Measurements from ENCODE around the gene SCT. TPM values are rescaled to one million over a fixed set of nuclear protein-coding genes. Genes with fewer than 3 reads are reported as not detected.
A peak's percentile ranks its signal among the peaks of the same experiment; 100 is the strongest.

The SCT gene
- total and polyA plus RNA-seq, 2 donors (not counting 3 experiments of a cell fraction or from before 2014, with no cell fraction given): not detected

DNA sequence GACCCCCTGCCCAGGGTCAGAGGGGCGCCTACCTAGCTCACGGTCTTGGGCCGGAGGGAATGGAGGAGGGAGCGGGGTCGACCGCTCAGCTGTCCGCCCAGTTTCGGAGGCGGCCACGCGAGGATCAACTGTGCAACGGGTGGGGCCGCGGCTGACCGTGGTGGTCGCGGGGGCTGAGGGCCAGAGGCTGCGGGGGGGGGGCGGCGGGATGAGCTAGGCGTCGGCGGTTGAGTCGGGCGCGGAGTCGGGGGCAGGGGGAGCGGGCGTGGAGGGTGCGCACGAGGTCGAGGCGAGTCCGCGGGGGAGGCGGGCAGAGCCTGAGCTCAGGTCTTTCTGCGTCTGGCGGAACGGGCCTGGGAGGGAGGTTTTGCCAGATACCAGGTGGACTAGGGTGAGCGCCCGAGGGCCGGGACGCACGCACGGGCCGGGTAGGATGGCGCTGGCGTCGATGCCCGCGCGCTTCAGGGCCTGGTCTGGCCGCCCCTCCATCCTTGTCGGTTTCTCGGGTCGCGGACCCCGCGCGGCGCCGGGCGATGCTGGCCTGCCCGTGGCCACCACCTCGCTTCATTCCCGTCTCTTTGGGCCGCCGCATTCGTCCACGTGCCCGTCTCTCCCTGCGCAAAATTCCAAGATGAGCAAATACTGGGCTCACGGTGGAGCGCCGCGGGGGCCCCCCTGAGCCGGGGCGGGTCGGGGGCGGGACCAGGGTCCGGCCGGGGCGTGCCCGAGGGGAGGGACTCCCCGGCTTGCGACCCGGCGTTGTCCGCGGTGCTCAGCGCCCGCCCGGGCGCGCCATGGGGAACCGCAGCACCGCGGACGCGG, 9.7 kb upstream of the SCT start, which contains the start of gene DRD4:
Gene DRD4, plus strand, starts transcription at position 759 of the 822 bp plus-strand sequence. Its CDS starts 36 bp downstream, at position 795.
- FAIRE-seq (no peak), DNase-seq (ENCODE audit: low read depth, low spot score) (no peak)
- Histone ChIP-seq H3K4me3 (replicated peaks in 1 of 3; ENCODE audit: insufficient read depth in 1 of 3, low read depth in 1 of 3, low read length in 3 of 3) (no peak within 1 kb of the TSS), H3K27ac (ENCODE audit: insufficient read depth, low read depth, low read length) (no peak within 1 kb of the TSS), H3K79me2 (ENCODE audit: control insufficient read depth, insufficient read depth, low read length) (no peaks in the 10 kb centered on the region), H3K9ac (replicated peaks; ENCODE audit: extremely low read depth, insufficient read depth, low read length) (no peak within 1 kb of the TSS), H4K20me1 (replicated peaks; ENCODE audit: control insufficient read depth, extremely low read depth, insufficient read depth, low read length) (no peaks in the 10 kb centered on the region), H3K9me3 (replicated peaks; ENCODE audit: control insufficient read depth, insufficient read depth, low read length) (no peaks in the 10 kb centered on the region), H3K4me2 (ENCODE audit: insufficient read depth, low read length) (no peak within 1 kb of the TSS), H3K27me3 (ENCODE audit: control insufficient read depth in 2 of 2, insufficient read depth in 2 of 2, low read length in 2 of 2) (peaks cover 27 to 45% of the 10 kb centered on the region in 2 experiments), H2AFZ (ENCODE audit: low read depth, low read length) (no peak within 1 kb of the TSS), H3K36me3 (ENCODE audit: control insufficient read depth in 2 of 2, extremely low read depth in 1 of 2, insufficient read depth in 2 of 2, low read length in 2 of 2) (no peaks in the 10 kb centered on the region), H3K9me1 (replicated peaks; ENCODE audit: control insufficient read depth, extremely low read depth, insufficient read depth, low read length) (no peaks in the 10 kb centered on the region), H3K4me1 (ENCODE audit: control insufficient read depth, extremely low read depth, insufficient read depth, low read length) (peaks cover 4% of the 10 kb centered on the region)
- dilution Hi-C loops (cut with MboI; ENCODE audit: extremely low pct_ligation_motif_present, low sequenced_read_pairs) (no loop called here), intact Hi-C loops (cut with micrococcal nuclease) (no loop called here)
- no TSS peak for BruUV-seq (replicated peaks)
- CTCF ChIA-PET: interaction anchor here (0.8 kb wide), 1 partner anchor 28 kb away, joined by 3 read pairs; no protein-coding TSS in a partner anchor
- TF ChIP-seq EZH2 (IDR thresholded peaks at IDR 0.05; ENCODE audit: borderline replicate concordance, low read depth, low read length, severe bottlenecking): peak; percentile 26
- no peak for TF ChIP-seq POLR2AphosphoS5 (IDR thresholded peaks at IDR 0.05; ENCODE audit: insufficient read depth, low read depth, low read length)
- POLR2A ChIA-PET: no interaction called here

DNA sequence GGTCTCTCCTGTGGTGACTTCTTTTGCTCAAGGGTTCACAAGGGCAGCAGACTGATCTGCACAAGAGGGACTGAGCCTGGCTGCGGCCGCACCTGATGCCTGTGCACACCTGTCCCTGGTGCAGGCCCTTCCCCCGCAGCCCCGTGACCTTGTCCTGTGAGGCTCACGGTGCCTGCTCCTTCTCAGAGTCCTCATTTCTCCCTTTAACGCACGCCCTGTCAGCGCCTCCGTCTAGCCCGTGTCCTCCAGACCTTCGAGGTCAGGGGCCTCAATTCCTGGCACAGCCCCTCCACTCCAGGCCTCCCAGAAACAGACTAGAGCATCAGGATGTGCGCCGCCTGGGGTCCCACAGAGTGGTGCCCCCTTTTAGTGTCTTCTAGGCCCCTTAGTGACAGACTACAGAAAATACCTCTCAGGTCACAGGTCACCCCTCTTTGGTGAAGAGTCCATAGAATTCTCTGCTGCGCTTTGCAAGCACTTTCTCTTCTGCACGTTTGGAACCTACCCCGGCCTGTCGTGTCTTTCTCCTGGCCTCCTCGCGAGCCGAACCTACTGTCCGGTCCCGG, 9.0 kb upstream of the SCT start:
- intact Hi-C loops (cut with micrococcal nuclease) (no loop called here), dilution Hi-C loops (cut with MboI; ENCODE audit: extremely low pct_ligation_motif_present, low sequenced_read_pairs) (no loop called here)
- TF ChIP-seq, protein P1, sequence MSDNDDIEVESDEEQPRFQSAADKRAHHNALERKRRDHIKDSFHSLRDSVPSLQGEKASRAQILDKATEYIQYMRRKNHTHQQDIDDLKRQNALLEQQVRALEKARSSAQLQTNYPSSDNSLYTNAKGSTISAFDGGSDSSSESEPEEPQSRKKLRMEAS (IDR thresholded peaks at IDR 0.05; ENCODE audit: insufficient read depth, insufficient read length): no peak
- TF ChIP-seq GATA2 (IDR thresholded peaks at IDR 0.05; ENCODE audit: insufficient read depth, insufficient read length, low read depth, low read length) (no peak), JUN (IDR thresholded peaks at IDR 0.05; ENCODE audit: borderline replicate concordance, insufficient read depth, insufficient read length, low read depth) (no peak), POLR2A (IDR thresholded peaks at IDR 0.05; ENCODE audit: low read depth, low read length) (no peak), FOS (IDR thresholded peaks at IDR 0.05; ENCODE audit: borderline replicate concordance, insufficient read depth, low read length) (no peak), POLR2AphosphoS5 (IDR thresholded peaks at IDR 0.05; ENCODE audit: insufficient read depth, low read depth, low read length) (no peak), EZH2 (IDR thresholded peaks at IDR 0.05; ENCODE audit: borderline replicate concordance, low read depth, low read length, severe bottlenecking) (no peak), MYC (IDR thresholded peaks at IDR 0.05; ENCODE audit: low read depth, low read length) (no peak), CTCF (IDR thresholded peaks at IDR 0.05; ENCODE audit: extremely low read depth in 1 of 2, insufficient read depth in 1 of 2, low read depth in 1 of 2, low read length in 2 of 2) (no peak)
- FAIRE-seq (no peak), DNase-seq (ENCODE audit: low read depth, low spot score) (no peak)
- Histone ChIP-seq H3K27ac (ENCODE audit: insufficient read depth, low read depth, low read length) (no peak overlapping the region), H2AFZ (ENCODE audit: low read depth, low read length) (no peak overlapping the region), H3K9me1 (replicated peaks; ENCODE audit: control insufficient read depth, extremely low read depth, insufficient read depth, low read length) (no peaks in the 10 kb centered on the region), H3K4me3 (replicated peaks in 1 of 3; ENCODE audit: insufficient read depth in 1 of 3, low read depth in 1 of 3, low read length in 3 of 3) (no peak overlapping the region), H3K9me3 (replicated peaks; ENCODE audit: control insufficient read depth, insufficient read depth, low read length) (no peaks in the 10 kb centered on the region), H3K36me3 (ENCODE audit: control insufficient read depth in 2 of 2, extremely low read depth in 1 of 2, insufficient read depth in 2 of 2, low read length in 2 of 2) (no peaks in the 10 kb centered on the region), H3K79me2 (ENCODE audit: control insufficient read depth, insufficient read depth, low read length) (no peaks in the 10 kb centered on the region), H3K4me2 (ENCODE audit: insufficient read depth, low read length) (no peak overlapping the region), H3K9ac (replicated peaks; ENCODE audit: extremely low read depth, insufficient read depth, low read length) (no peak overlapping the region), H3K4me1 (ENCODE audit: control insufficient read depth, extremely low read depth, insufficient read depth, low read length) (peaks cover 4% of the 10 kb centered on the region), H4K20me1 (replicated peaks; ENCODE audit: control insufficient read depth, extremely low read depth, insufficient read depth, low read length) (no peaks in the 10 kb centered on the region), H3K27me3 (ENCODE audit: control insufficient read depth in 2 of 2, insufficient read depth in 2 of 2, low read length in 2 of 2) (peaks cover 27 to 45% of the 10 kb centered on the region in 2 experiments)
- no TSS peak for BruUV-seq (replicated peaks)
- POLR2A ChIA-PET: no interaction called here
- CTCF ChIA-PET: interaction anchor here (0.8 kb wide), 1 partner anchor 27 kb away, joined by 3 read pairs; no protein-coding TSS in a partner anchor

All from endothelial cell of umbilical vein (primary cell).